ENCODE results near the gene BATF3.

DNA sequence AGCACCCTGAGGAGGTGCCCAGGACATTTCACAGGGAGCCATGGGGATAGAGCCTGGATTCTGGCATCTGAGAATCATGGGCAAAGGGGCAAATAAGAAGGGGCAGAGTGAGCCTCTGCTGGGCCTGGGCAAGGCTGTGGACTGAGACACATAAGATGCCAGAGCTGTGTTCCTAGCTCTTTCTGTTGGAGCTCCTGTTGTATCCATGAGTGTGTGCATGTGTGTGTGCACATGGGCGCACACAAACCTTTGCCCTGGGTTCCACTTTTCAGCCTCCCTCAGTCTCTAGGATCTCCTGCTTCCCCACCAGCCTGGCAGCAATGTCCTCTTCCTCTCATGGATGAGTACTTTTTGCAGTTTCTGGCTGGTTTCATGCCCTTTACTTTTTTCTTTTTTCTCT lies 47.0 kb downstream of the BATF3 start:
- no peak for TF ChIP-seq NR1H2 (CRISPR knock-in tag; IDR thresholded peaks at IDR 0.05)
- TF ChIP-seq, protein P1, sequence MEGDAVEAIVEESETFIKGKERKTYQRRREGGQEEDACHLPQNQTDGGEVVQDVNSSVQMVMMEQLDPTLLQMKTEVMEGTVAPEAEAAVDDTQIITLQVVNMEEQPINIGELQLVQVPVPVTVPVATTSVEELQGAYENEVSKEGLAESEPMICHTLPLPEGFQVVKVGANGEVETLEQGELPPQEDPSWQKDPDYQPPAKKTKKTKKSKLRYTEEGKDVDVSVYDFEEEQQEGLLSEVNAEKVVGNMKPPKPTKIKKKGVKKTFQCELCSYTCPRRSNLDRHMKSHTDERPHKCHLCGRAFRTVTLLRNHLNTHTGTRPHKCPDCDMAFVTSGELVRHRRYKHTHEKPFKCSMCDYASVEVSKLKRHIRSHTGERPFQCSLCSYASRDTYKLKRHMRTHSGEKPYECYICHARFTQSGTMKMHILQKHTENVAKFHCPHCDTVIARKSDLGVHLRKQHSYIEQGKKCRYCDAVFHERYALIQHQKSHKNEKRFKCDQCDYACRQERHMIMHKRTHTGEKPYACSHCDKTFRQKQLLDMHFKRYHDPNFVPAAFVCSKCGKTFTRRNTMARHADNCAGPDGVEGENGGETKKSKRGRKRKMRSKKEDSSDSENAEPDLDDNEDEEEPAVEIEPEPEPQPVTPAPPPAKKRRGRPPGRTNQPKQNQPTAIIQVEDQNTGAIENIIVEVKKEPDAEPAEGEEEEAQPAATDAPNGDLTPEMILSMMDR (IDR thresholded peaks at IDR 0.05): no peak
- TF ChIP-seq HMGA2 (CRISPR knock-in tag; IDR thresholded peaks at IDR 0.05): no peak
- no peak for TF ChIP-seq RELA (CRISPR knock-in tag; IDR thresholded peaks at IDR 0.05; ENCODE audit: borderline replicate concordance)
- TF ChIP-seq, protein P2, sequence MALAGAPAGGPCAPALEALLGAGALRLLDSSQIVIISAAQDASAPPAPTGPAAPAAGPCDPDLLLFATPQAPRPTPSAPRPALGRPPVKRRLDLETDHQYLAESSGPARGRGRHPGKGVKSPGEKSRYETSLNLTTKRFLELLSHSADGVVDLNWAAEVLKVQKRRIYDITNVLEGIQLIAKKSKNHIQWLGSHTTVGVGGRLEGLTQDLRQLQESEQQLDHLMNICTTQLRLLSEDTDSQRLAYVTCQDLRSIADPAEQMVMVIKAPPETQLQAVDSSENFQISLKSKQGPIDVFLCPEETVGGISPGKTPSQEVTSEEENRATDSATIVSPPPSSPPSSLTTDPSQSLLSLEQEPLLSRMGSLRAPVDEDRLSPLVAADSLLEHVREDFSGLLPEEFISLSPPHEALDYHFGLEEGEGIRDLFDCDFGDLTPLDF (CRISPR knock-in tag; IDR thresholded peaks at IDR 0.05): no peak
- TF ChIP-seq SP1 (CRISPR knock-in tag; conservative IDR thresholded peaks at IDR 0.05): no peak
- no peak for TF ChIP-seq JUN (CRISPR knock-in tag; IDR thresholded peaks at IDR 0.05)
- TF ChIP-seq JAZF1 (CRISPR knock-in tag; IDR thresholded peaks at IDR 0.05): no peak
- no peak for TF ChIP-seq ZNF671 (CRISPR knock-in tag; IDR thresholded peaks at IDR 0.05)
- TF ChIP-seq, protein P3, sequence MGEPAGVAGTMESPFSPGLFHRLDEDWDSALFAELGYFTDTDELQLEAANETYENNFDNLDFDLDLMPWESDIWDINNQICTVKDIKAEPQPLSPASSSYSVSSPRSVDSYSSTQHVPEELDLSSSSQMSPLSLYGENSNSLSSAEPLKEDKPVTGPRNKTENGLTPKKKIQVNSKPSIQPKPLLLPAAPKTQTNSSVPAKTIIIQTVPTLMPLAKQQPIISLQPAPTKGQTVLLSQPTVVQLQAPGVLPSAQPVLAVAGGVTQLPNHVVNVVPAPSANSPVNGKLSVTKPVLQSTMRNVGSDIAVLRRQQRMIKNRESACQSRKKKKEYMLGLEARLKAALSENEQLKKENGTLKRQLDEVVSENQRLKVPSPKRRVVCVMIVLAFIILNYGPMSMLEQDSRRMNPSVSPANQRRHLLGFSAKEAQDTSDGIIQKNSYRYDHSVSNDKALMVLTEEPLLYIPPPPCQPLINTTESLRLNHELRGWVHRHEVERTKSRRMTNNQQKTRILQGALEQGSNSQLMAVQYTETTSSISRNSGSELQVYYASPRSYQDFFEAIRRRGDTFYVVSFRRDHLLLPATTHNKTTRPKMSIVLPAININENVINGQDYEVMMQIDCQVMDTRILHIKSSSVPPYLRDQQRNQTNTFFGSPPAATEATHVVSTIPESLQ (CRISPR knock-in tag; IDR thresholded peaks at IDR 0.05): no peak
- TF ChIP-seq, protein P4, sequence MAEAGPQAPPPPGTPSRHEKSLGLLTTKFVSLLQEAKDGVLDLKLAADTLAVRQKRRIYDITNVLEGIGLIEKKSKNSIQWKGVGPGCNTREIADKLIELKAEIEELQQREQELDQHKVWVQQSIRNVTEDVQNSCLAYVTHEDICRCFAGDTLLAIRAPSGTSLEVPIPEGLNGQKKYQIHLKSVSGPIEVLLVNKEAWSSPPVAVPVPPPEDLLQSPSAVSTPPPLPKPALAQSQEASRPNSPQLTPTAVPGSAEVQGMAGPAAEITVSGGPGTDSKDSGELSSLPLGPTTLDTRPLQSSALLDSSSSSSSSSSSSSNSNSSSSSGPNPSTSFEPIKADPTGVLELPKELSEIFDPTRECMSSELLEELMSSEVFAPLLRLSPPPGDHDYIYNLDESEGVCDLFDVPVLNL (CRISPR knock-in tag; IDR thresholded peaks at IDR 0.05; ENCODE audit: borderline replicate concordance, low read depth): no peak
- TF ChIP-seq, protein P5, sequence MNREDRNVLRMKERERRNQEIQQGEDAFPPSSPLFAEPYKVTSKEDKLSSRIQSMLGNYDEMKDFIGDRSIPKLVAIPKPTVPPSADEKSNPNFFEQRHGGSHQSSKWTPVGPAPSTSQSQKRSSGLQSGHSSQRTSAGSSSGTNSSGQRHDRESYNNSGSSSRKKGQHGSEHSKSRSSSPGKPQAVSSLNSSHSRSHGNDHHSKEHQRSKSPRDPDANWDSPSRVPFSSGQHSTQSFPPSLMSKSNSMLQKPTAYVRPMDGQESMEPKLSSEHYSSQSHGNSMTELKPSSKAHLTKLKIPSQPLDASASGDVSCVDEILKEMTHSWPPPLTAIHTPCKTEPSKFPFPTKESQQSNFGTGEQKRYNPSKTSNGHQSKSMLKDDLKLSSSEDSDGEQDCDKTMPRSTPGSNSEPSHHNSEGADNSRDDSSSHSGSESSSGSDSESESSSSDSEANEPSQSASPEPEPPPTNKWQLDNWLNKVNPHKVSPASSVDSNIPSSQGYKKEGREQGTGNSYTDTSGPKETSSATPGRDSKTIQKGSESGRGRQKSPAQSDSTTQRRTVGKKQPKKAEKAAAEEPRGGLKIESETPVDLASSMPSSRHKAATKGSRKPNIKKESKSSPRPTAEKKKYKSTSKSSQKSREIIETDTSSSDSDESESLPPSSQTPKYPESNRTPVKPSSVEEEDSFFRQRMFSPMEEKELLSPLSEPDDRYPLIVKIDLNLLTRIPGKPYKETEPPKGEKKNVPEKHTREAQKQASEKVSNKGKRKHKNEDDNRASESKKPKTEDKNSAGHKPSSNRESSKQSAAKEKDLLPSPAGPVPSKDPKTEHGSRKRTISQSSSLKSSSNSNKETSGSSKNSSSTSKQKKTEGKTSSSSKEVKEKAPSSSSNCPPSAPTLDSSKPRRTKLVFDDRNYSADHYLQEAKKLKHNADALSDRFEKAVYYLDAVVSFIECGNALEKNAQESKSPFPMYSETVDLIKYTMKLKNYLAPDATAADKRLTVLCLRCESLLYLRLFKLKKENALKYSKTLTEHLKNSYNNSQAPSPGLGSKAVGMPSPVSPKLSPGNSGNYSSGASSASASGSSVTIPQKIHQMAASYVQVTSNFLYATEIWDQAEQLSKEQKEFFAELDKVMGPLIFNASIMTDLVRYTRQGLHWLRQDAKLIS (CRISPR knock-in tag; IDR thresholded peaks at IDR 0.05; ENCODE audit: borderline replicate concordance): no peak
